ENCODE measurements around the gene ZNF618.

- TF ChIP-seq CTCF (conservative IDR thresholded peaks at IDR 0.05; ENCODE audit: low read depth, low read length) (no peak), EZH2 (IDR thresholded peaks at IDR 0.05; ENCODE audit: low read length, unreplicated experiment) (no peak)
These were observed 56.9 kb downstream of the ZNF618 start for GRCh38 chr9:113932906-113933584.

Data from PC-3 (cell line).